Fibroblast of mammary gland (primary cell): Measurements from ENCODE around the gene HHAT.

Experiments
- DNase-seq: peaks from one replicate; pipeline ENCODE4 v3.0.0-alpha.2; 2010; ENCODE audit warnings: low read depth
- H3K4me3 ChIP-seq: 2 replicates; pipeline ENCODE4 v1.5.1; 2011; ENCODE audit warnings: low read depth, mild to moderate bottlenecking, low read length, moderate library complexity; ENCODE audit not compliant: control insufficient read depth
- TF ChIP-seq, protein P1 (sequence below): conservative IDR thresholded peaks from 2 replicates; pipeline ENCODE4 v1.5.1; 2011; ENCODE audit warnings: low read depth, low read length, inconsistent platforms; ENCODE audit not compliant: control insufficient read depth, insufficient read depth

The HHAT gene

GRCh38 chr1:210328746-210329503, at the start of gene HHAT:
Gene HHAT, plus strand, starts transcription at chr1:210328902. Its CDS starts 20,074 bp downstream, at chr1:210348976.
- TF ChIP-seq, protein P1, sequence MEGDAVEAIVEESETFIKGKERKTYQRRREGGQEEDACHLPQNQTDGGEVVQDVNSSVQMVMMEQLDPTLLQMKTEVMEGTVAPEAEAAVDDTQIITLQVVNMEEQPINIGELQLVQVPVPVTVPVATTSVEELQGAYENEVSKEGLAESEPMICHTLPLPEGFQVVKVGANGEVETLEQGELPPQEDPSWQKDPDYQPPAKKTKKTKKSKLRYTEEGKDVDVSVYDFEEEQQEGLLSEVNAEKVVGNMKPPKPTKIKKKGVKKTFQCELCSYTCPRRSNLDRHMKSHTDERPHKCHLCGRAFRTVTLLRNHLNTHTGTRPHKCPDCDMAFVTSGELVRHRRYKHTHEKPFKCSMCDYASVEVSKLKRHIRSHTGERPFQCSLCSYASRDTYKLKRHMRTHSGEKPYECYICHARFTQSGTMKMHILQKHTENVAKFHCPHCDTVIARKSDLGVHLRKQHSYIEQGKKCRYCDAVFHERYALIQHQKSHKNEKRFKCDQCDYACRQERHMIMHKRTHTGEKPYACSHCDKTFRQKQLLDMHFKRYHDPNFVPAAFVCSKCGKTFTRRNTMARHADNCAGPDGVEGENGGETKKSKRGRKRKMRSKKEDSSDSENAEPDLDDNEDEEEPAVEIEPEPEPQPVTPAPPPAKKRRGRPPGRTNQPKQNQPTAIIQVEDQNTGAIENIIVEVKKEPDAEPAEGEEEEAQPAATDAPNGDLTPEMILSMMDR = no peak
- DNase-seq = peak; percentile 56
- peak within 1 kb of the TSS; percentile 73 for H3K4me3 ChIP-seq

GRCh38 chr1:210280221-210280620, 48.5 kb upstream of the HHAT start:
- no peak overlapping the region for H3K4me3 ChIP-seq
- TF ChIP-seq, protein P1 = no peak
- DNase-seq = no peak

DNA sequence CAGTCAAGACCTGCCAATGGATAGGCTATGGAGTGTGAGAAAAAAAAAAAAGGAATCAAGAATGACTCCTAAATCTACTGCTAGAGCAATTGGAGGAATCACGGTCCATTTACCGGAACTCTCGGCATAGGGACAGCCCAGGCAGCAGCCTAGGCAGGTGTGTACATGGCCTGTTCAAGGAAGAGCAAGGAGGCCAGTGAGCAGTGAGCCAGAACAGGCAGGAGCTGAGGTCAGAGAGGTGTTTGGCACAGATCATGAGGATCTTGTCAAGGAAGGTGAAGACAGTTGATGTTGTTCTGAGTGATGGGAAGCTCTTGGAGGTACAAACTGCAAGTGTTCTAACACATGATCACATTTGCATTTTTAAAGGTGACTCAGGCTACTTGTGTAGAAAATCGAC, 40.6 kb upstream of the HHAT start:
- no peak overlapping the region for H3K4me3 ChIP-seq
- DNase-seq = no peak
- TF ChIP-seq, protein P1 = no peak

DNA sequence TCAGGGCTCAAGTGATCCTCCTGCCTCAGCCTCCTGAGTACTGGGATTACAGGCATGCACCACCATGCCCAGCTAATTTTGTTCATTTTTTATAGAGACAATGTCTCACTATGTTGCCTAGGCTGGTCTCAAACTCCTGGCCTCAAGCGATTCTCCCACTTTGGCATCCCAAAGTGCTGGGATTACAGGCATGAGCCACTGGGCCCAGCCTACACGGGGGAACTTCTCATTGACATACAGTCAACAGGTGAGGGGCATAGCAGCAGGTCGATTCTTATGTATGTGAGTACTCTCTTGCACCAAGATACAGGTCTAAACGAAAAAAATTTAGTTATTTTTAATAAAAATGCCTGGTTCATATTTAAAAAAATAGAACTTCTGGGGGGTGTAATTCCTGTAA, 39.5 kb upstream of the HHAT start:
- no peak for DNase-seq
- TF ChIP-seq, protein P1 = no peak
- no peak overlapping the region for H3K4me3 ChIP-seq

- TF ChIP-seq, protein P1 = no peak
- no peak overlapping the region for H3K4me3 ChIP-seq
- no peak for DNase-seq
Observed at GRCh38 chr1:210291081-210291764, 37.5 kb upstream of the HHAT start.

GRCh38 chr1:210291786-210292230, 36.9 kb upstream of the HHAT start:
- peak; percentile 86 for DNase-seq
- no peak overlapping the region for H3K4me3 ChIP-seq
- TF ChIP-seq, protein P1 = no peak
